PC-9 (cell line): ENCODE results near the gene AGAP1. TPM values are rescaled to one million over a fixed set of nuclear protein-coding genes. Genes with fewer than 3 reads are reported as not detected.

ENCODE experiments used
- BruUV-seq: library from RNA; stranded (reverse); fragments of 400-500 nt; replicated peaks from 2 replicates; lab custom pipeline; 2021; lab: Mats Ljungman, UMichigan
- CTCF ChIA-PET: fragments of 300-600 bp; sonication (Branson Sonifier 250); formaldehyde crosslinking; loops from one replicate; lab custom pipeline; 2022; ENCODE audit warnings: antibody characterized with exemption; lab: Charles Lee
- POLR2A ChIA-PET: fragments of 300-600 bp; sonication (Branson Sonifier 250); formaldehyde crosslinking; loops from one replicate; lab custom pipeline; 2022; ENCODE audit warnings: antibody characterized with exemption; ENCODE audit not compliant: unreplicated experiment; lab: Charles Lee
- DNase-seq, 2 experiments: peaks; one replicate each; pipeline versions ENCODE4 v3.0.0 to v3.0.0-alpha.2; 2015 to 2022; ENCODE audit warnings: mixed read lengths in 1 of 2
- H2AFZ ChIP-seq: fragments of 200-600 bp; sonication (generic); 2 replicates; pipeline ENCODE4 v1.8.1; 2017; ENCODE audit warnings: antibody characterized with exemption
- H3F3A ChIP-seq: fragments of 200-600 bp; sonication (generic); 2 replicates; pipeline ENCODE4 v1.8.1; 2017; ENCODE audit warnings: antibody characterized with exemption, mild to moderate bottlenecking, low read depth; ENCODE audit not compliant: insufficient read depth
- H3K27ac ChIP-seq: fragments of 200-600 bp; sonication (generic); 2 replicates; pipeline ENCODE4 v1.6.1; 2016; ENCODE audit warnings: mixed run types
- H3K27me3 ChIP-seq: fragments of 200-600 bp; sonication (generic); 2 replicates; pipeline ENCODE4 v1.6.1; 2016; ENCODE audit warnings: low read depth, mixed run types; ENCODE audit not compliant: insufficient read depth
- H3K36me3 ChIP-seq: fragments of 200-600 bp; sonication (generic); 2 replicates; pipeline ENCODE4 v1.6.1; 2016; ENCODE audit warnings: low read depth, mixed run types
- H3K4me1 ChIP-seq: fragments of 200-600 bp; sonication (generic); replicated peaks from 2 replicates; pipeline ENCODE4 v1.6.1; 2016; ENCODE audit warnings: mixed run types; ENCODE audit not compliant: insufficient read depth
- H3K4me2 ChIP-seq: fragments of 200-600 bp; sonication (generic); 2 replicates; pipeline ENCODE4 v1.6.1; 2017; ENCODE audit warnings: mixed run types
- H3K4me3 ChIP-seq: fragments of 200-600 bp; sonication (generic); 2 replicates; pipeline ENCODE4 v1.6.1; 2016; ENCODE audit warnings: mixed run types
- H3K79me2 ChIP-seq: fragments of 200-600 bp; sonication (generic); 2 replicates; pipeline ENCODE4 v1.6.1; 2017; ENCODE audit warnings: low read depth, mixed run types
- H3K9me2 ChIP-seq: fragments of 200-600 bp; sonication (generic); 2 replicates; pipeline ENCODE4 v1.8.1; 2017; ENCODE audit warnings: mild to moderate bottlenecking; ENCODE audit not compliant: insufficient read depth
- H3K9me3 ChIP-seq: fragments of 200-600 bp; sonication (generic); 2 replicates; pipeline ENCODE4 v1.8.1; 2016; ENCODE audit warnings: low read depth; ENCODE audit not compliant: insufficient read depth
- H4K20me1 ChIP-seq: fragments of 200-600 bp; sonication (generic); 2 replicates; pipeline ENCODE4 v1.8.1; 2017; ENCODE audit not compliant: insufficient read depth
- CTCF ChIP-seq: fragments of 200-600 bp; sonication (generic); conservative IDR thresholded peaks from 2 replicates; pipeline ENCODE4 v1.6.1; 2017; ENCODE audit warnings: mixed run types, antibody characterized with exemption, mild to moderate bottlenecking, moderate library complexity
- EZH2 ChIP-seq: fragments of 200-600 bp; sonication (generic); IDR thresholded peaks from 2 replicates; pipeline ENCODE4 v1.8.0; 2017; ENCODE audit warnings: antibody characterized with exemption, low read depth
- intact Hi-C: fragments of 100-400 bp; cut with micrococcal nuclease; formaldehyde crosslinking; loops from one replicate; pipeline ENCODE4 v1.10.0; 2022; ENCODE audit not compliant: unreplicated experiment
- total RNA-seq: library from RNA; stranded (reverse); gene quantifications from 2 replicates; pipeline ENCODE4 v1.2.3, GENCODE V29; 2021

AGAP1 gene
- total RNA-seq, 1 experiment from 2014 or later = 91.4 TPM

DNA sequence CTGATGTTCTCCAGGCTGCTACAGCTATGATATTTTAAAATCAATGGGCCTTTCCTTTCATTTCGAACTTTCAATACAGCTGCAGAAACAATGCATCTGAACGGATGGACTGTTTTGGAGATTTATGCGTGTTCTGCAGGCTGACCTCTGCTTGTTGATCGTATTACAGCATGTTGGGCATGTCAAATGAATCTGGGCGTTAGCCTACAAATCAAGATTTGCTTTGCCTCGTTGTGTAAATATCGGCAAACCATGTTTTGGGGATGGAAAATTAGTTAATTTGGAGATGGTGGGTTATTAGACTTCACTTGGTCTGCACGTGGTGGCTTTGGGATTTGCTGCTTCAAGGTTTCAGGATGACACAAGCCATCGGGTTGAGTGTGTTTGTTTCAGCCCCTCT is 129.3 kb downstream of the AGAP1 start:
- intact Hi-C loops = no loop called here
- DNase-seq = no peak
- Histone ChIP-seq H3K27me3 (no peaks in the 10 kb centered on the region), H3K27ac (no peak overlapping the region), H2AFZ (no peak overlapping the region), H4K20me1 (peaks cover 82% of the 10 kb centered on the region), H3K36me3 (no peaks in the 10 kb centered on the region), H3K4me2 (no peak overlapping the region), H3K79me2 (peaks cover 95% of the 10 kb centered on the region), H3K9me2 (no peaks in the 10 kb centered on the region), H3K4me1 (no peaks in the 10 kb centered on the region), H3K9me3 (no peaks in the 10 kb centered on the region), H3F3A (no peaks in the 10 kb centered on the region), H3K4me3 (no peak overlapping the region)
- ChIA-PET CTCF (no interaction called here), POLR2A (no interaction called here)
- TF ChIP-seq CTCF (no peak), EZH2 (no peak)
- BruUV-seq = no TSS peak

DNA sequence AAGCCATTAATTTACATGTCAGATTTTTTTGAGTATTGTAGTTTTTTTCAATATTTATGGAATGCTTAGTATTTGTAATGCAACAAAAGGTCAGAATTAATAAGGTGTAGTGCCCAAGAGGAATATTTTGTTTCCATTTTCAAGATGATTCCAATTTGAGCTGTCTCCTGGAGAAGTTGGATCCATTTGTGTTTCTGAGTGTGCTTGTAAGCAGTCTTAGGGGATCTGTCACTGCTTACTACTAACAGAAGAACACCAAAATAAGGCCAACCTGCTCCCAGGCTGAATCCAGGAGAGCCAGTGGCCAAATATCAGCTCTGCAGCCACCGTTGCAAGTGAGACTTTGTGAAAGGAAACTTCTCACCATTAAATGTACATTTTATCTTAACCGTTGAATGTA is 129.9 kb downstream of the AGAP1 start:
- no TSS peak for BruUV-seq

GRCh38 chr2:235626658-235627057 is 132.8 kb downstream of the AGAP1 start:
- no peak for TF ChIP-seq EZH2
- TF ChIP-seq CTCF = no peak
- Histone ChIP-seq H3K9me2 (no peaks in the 10 kb centered on the region), H4K20me1 (peaks cover 85% of the 10 kb centered on the region), H3K4me2 (no peak overlapping the region), H2AFZ (no peak overlapping the region), H3K36me3 (no peaks in the 10 kb centered on the region), H3K4me3 (no peak overlapping the region), H3K27me3 (no peaks in the 10 kb centered on the region), H3K9me3 (no peaks in the 10 kb centered on the region), H3K27ac (no peak overlapping the region), H3K4me1 (no peaks in the 10 kb centered on the region), H3K79me2 (peaks cover 89% of the 10 kb centered on the region), H3F3A (no peaks in the 10 kb centered on the region)
- BruUV-seq = no TSS peak
- intact Hi-C loops = no loop called here
- ChIA-PET CTCF (no interaction called here), POLR2A (no interaction called here)
- no peak for DNase-seq

More for the DNA sequence above, 129.9 kb downstream of the AGAP1 start:
- TF ChIP-seq EZH2 = no peak
- no peak for TF ChIP-seq CTCF
- Histone ChIP-seq H3K79me2 (peaks cover 95% of the 10 kb centered on the region), H3K27ac (no peak overlapping the region), H3K4me3 (no peak overlapping the region), H4K20me1 (peaks cover 82% of the 10 kb centered on the region), H3K9me2 (no peaks in the 10 kb centered on the region), H3K9me3 (no peaks in the 10 kb centered on the region), H3K27me3 (no peaks in the 10 kb centered on the region), H3K4me2 (no peak overlapping the region), H3F3A (no peaks in the 10 kb centered on the region), H3K4me1 (no peaks in the 10 kb centered on the region), H2AFZ (no peak overlapping the region), H3K36me3 (no peaks in the 10 kb centered on the region)
- POLR2A ChIA-PET = no interaction called here
- intact Hi-C loops = no loop called here
- CTCF ChIA-PET = no interaction called here
- DNase-seq = no peak
